H1 (cell line): Measurements from ENCODE around the gene ESYT1.

Experiments used
- ATF2 ChIP-seq: IDR thresholded peaks from 2 replicates; pipeline ENCODE4 v1.6.1; 2012; ENCODE audit warnings: low read length, inconsistent platforms
- ATF3 ChIP-seq: IDR thresholded peaks from 2 replicates; pipeline ENCODE4 v1.6.1; 2011; ENCODE audit warnings: low read depth, mild to moderate bottlenecking, low read length; ENCODE audit not compliant: insufficient read depth
- CTCF ChIP-seq, 3 experiments: IDR thresholded peaks; 1 replicate in 2 of 3; 2 replicates in 1 of 3; pipeline versions ENCODE4 v1.5.1 to v1.6.1; 2011; ENCODE audit warnings: low read length in 3 of 3, mild to moderate bottlenecking in 3 of 3, inconsistent platforms in 2 of 3, low read depth in 1 of 3, moderate library complexity in 1 of 3; ENCODE audit not compliant: insufficient read depth in 1 of 3; ENCODE audit errors: control extremely low read depth in 1 of 3
- EGR1 ChIP-seq: IDR thresholded peaks from 2 replicates; pipeline ENCODE4 v1.6.1; 2011; ENCODE audit warnings: low read depth, low read length, borderline replicate concordance
- HDAC2 ChIP-seq, 2 experiments: fragments of 300-600 bp in 1 of 2; sonication (generic) in 1 of 2; IDR thresholded peaks; 2 replicates each; pipeline ENCODE4 v1.6.1; 2011 to 2012; ENCODE audit warnings: low read depth in 2 of 2, low read length in 2 of 2, mild to moderate bottlenecking in 2 of 2, moderate library complexity in 2 of 2, borderline replicate concordance in 1 of 2, inconsistent platforms in 1 of 2
- JUND ChIP-seq: IDR thresholded peaks from 2 replicates; pipeline ENCODE4 v1.6.1; 2011; ENCODE audit warnings: mild to moderate bottlenecking, improper control_type of control experiment, low read length
- POLR2A ChIP-seq, 2 experiments: IDR thresholded peaks; 1 replicate in 1 of 2; 2 replicates in 1 of 2; pipeline ENCODE4 v1.6.1; 2011; ENCODE audit warnings: low read depth in 2 of 2, low read length in 2 of 2, mild to moderate bottlenecking in 2 of 2; ENCODE audit errors: control extremely low read depth in 1 of 2
- POU5F1 ChIP-seq: IDR thresholded peaks from 2 replicates; pipeline ENCODE4 v1.6.1; 2011; ENCODE audit warnings: low read depth, mild to moderate bottlenecking, low read length, moderate library complexity
- RFX5 ChIP-seq: IDR thresholded peaks from 2 replicates; pipeline ENCODE4 v1.6.1; 2011; ENCODE audit warnings: low read depth, low read length, improper control_type of control experiment, borderline replicate concordance
- SUZ12 ChIP-seq: fragments of 200-600 bp; sonication (generic); IDR thresholded peaks from 2 replicates; pipeline ENCODE4 v1.6.1; 2012; ENCODE audit warnings: mild to moderate bottlenecking, inconsistent platforms, low read length, moderate library complexity, mixed read lengths
- YY1 ChIP-seq: IDR thresholded peaks from 2 replicates; pipeline ENCODE4 v1.6.1; 2011; ENCODE audit warnings: low read depth, mild to moderate bottlenecking, low read length
- ZNF274 ChIP-seq: IDR thresholded peaks from 2 replicates; pipeline ENCODE4 v1.7.0; 2012; ENCODE audit warnings: low read length, borderline replicate concordance; ENCODE audit errors: extremely low read depth

- no peak for TF ChIP-seq POLR2A (IDR thresholded peaks at IDR 0.05; ENCODE audit: control extremely low read depth in 1 of 2, low read depth in 2 of 2, low read length in 2 of 2)
- no peak for TF ChIP-seq CTCF (IDR thresholded peaks at IDR 0.05; ENCODE audit: control extremely low read depth in 1 of 3, insufficient read depth in 1 of 3, low read depth in 1 of 3, low read length in 3 of 3)
- no peak for TF ChIP-seq ATF2
- TF ChIP-seq RFX5: no peak
- no peak for TF ChIP-seq ZNF274
- no peak for TF ChIP-seq ATF3
- no peak for TF ChIP-seq JUND
- TF ChIP-seq HDAC2 (IDR thresholded peaks at IDR 0.05; ENCODE audit: borderline replicate concordance in 1 of 2, low read depth in 2 of 2, low read length in 2 of 2): no peak
- TF ChIP-seq POU5F1: no peak
- no peak for TF ChIP-seq SUZ12
- no peak for TF ChIP-seq YY1
- TF ChIP-seq EGR1: no peak
Measured at GRCh38 chr12:56110571-56110970, 17.5 kb upstream of the ESYT1 start.
